Activated T-cell treated with anti-CD3 and anti-CD28 coated beads for 1 hour (primary cell): ENCODE data around the gene ZNF467.
A peak's percentile ranks its signal among the peaks of the same experiment; 100 is the strongest.

Experiments used
- DNase-seq: peaks from one replicate; pipeline ENCODE4 v3.0.0-alpha.2; 2020; ENCODE audit warnings: low read depth

ZNF467 gene

GRCh38 chr7:149773446-149774236 lies at the start of gene ZNF467:
Gene ZNF467 (minus strand): TSS chr7:149773588. CDS start chr7:149771032, 2,556 bp downstream.
- DNase-seq = peak; percentile 49

- no peak for DNase-seq
Measured at GRCh38 chr7:149822353-149822943, 49.1 kb upstream of the ZNF467 start.

DNA sequence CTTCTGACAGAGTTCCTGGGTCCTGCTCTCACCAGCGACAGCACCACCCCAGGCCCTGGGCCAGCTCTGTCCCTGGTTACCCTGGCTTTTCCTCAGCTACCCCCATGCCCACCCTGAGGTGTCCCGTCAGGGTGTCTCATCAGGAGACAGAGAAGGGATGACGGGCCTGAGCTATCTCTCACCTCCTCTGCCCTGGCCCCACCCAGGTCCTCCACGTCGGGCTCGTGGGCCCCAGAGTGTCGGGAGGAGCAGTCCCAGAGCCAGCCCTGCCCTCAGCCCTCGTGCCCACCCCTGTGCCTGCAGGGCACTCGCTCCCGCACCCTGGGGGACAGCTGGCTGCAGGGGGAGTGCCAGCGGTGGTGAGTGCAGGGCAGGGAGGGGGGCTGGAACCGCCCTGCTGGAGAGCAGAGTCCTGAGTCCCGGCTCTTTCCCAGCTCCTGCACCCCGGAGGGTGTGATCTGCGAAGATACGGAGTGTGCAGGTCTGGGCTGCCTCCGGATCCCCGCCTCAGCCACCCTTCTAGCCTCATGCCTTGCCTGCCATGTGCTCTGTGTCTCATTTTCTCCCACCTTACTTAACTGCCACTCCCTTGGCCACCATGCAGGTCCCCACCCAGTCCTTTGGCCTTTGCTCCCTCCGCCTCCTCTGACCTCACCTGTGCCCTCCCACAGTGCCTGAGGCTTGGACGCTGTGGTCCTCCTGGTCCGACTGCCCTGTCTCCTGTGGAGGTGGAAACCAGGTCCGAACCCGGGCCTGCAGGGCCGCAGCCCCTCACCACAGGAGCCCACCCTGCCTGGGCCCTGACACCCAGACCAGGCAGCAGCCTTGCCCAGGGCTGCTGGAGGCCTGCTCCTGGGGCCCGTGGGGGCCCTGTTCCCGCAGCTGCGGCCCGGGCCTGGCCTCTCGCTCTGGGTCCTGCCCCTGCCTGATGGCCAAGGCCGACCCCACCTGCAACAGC lies 48.1 kb upstream of the ZNF467 start:
- no peak for DNase-seq

DNA sequence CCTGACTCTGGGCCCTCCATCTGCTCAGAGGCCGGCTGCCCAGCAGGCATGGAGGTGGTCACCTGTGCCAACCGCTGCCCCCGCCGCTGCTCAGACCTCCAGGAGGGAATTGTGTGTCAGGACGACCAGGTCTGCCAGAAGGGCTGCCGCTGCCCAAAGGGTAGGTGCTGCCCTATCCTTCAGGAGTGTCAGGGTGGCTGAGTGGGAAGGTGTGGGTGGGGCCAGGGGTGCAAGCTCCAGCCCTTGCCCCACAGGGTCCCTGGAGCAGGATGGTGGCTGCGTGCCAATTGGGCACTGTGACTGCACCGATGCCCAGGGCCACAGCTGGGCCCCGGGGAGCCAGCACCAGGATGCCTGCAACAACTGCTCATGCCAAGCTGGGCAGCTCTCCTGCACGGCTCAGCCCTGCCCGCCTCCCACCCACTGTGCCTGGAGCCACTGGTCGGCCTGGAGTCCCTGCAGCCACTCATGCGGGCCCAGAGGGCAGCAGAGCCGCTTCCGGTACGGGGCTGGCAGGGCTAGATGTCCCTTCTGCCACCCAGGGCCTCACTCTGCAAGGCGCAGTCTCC lies 47.3 kb upstream of the ZNF467 start:
- DNase-seq = no peak

GRCh38 chr7:149819961-149820340 lies 46.6 kb upstream of the ZNF467 start:
- no peak for DNase-seq

GRCh38 chr7:149819141-149819960 lies 46.0 kb upstream of the ZNF467 start:
- DNase-seq = no peak

- DNase-seq = no peak
Measured at GRCh38 chr7:149818536-149818840, 45.1 kb upstream of the ZNF467 start.

GRCh38 chr7:149817836-149818535 lies 44.6 kb upstream of the ZNF467 start:
- no peak for DNase-seq

DNA sequence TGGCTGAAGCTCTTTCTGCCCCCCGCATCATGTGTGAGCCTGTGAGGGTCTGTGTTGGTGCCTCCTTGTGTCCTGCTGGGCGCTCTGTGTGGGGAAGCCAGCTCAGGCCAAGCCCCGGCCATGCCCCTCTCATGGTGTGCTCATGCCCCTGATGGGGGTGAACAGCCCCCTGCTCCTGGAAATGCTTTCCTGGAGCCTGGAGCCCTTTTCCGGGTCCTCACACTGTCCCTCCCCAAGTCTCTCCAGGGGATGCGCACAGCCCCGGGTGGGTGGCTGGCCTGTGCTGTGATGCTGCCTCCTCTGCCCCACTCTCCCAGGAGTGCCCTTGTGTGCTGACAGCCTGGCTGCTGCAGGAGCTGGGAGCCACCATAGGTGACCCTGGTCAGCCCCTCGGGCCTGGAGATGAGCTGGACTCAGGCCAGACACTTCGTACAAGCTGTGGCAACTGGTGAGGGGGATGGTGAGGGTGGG lies 43.9 kb upstream of the ZNF467 start:
- DNase-seq = no peak

- DNase-seq = no peak
Measured at GRCh38 chr7:149816794-149817193, 43.4 kb upstream of the ZNF467 start.

GRCh38 chr7:149816267-149816751 lies 42.9 kb upstream of the ZNF467 start:
- no peak for DNase-seq

DNA sequence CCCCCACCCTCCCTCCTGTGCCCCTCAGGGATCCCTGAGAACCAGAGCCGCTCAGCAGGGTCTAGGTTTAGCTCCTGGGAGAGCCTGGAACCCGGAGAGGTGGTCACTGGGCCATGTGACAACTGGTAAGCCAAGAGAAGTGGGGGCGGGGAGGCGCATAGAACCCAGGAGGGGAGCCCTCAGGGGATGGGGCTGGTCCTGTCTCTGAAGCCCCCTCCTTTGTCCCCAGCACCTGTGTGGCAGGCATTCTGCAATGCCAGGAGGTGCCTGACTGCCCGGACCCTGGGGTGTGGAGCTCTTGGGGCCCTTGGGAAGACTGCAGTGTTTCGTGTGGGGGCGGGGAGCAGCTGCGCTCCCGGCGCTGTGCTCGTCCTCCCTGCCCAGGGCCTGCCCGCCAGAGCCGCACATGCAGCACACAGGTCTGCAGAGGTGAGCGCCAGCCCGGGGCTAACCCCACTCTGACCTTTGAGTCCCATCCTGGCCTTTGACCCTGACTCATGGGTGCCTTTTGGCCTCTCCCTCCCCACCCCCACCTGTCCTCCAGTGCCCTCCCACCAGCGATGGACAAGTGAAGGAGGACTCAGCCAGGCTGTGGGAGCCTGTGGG lies 42.4 kb upstream of the ZNF467 start:
- no peak for DNase-seq

- no peak for DNase-seq
Measured at GRCh38 chr7:149815121-149815520, 41.7 kb upstream of the ZNF467 start.

DNA sequence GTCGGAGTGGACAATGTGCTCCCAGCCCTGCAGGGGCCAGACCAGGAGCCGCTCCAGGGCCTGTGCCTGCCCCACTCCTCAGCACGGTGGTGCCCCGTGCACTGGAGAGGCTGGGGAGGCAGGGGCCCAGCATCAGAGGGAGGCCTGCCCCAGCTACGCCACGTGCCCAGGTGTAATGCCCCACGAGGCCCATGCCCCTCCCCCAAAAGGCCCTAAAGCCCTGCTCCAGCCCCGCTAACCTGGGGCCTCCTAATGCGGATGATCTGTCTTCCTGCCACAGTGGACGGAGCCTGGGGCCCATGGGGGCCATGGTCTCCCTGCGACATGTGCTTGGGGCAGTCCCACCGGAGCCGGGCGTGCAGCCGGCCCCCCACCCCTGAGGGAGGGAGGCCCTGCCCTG lies 41.1 kb upstream of the ZNF467 start:
- DNase-seq = no peak

- no peak for DNase-seq
Measured at GRCh38 chr7:149813254-149814035, 40.1 kb upstream of the ZNF467 start.

DNA sequence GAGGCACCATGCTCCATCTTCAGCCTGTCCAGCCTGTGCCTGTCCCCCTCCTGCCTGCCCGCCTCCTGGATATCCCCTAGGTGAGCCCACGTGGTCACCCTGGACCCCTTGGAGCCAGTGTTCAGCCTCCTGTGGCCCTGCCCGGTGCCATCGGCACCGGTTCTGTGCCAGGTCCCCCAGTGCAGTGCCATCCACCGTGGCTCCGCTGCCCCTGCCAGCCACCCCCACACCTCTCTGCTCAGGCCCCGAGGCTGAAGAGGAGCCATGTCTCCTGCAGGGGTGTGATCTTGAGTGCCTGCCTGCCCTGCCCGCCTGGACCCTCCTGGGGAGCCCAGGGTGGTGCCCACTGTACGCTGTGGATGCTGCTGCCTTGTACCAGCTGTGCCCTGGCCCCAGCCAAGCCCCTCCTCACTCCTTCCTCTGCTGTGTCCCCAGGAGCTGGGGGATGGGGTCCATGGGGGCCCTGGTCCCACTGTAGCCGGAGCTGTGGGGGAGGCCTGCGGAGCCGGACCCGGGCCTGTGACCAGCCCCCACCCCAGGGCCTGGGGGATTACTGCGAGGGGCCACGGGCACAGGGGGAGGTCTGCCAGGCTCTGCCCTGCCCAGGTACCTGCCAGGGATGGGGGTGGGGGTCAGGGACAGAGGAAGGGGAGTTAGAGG lies 38.6 kb upstream of the ZNF467 start:
- DNase-seq = no peak

DNA sequence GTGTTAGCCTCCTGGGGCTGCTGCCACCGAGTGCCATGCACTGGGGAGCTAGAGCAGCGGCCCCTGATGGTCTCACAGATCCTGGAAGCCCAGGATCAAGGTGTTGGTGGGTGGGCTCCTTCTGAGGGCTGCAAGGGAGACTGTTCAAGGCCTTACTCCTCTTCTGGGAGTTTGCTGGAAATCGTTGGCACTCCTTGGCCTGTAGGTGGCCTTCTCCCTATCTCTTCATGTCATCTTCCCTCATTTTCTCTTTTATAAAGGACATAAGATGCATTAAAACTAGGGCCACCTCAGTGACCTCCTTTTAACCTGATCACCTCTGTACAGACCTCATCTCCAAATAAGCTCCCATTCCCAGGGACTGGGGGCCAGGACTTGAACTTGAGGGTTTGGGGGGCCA lies 37.8 kb upstream of the ZNF467 start:
- DNase-seq = no peak

DNA sequence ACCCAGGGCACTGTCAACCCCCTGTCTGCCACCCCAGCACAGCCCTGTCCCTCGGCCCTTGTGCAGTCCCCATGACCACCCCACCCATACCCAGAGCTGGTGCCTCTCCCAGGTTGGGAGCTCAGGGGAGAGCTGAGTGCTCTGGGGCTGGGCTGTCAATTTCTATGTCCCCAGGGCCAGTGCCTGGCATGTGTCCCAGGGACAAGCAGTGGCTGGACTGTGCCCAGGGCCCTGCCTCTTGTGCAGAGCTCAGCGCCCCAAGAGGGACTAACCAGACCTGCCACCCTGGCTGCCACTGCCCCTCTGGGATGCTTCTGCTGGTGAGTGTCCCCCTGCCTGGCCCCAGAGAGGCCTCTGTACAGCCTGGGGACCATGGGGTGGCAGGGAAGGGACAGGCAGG lies 35.8 kb upstream of the ZNF467 start:
- DNase-seq = no peak

- DNase-seq = no peak
Measured at GRCh38 chr7:149808311-149808710, 34.9 kb upstream of the ZNF467 start.
